H9 (cell line): ENCODE results near the gene PPM1J. TPM values are rescaled to one million over a fixed set of nuclear protein-coding genes. Genes with fewer than 3 reads are reported as not detected.

ENCODE experiments used
- DNase-seq: peaks from one replicate; pipeline ENCODE4 v3.0.0-alpha.2; 2017
- H2AFZ ChIP-seq: one replicate; pipeline ENCODE4 v1.6.1; 2013; ENCODE audit warnings: mild to moderate bottlenecking, low read length, control low read depth, moderate library complexity
- H2AK5ac ChIP-seq: 2 replicates; pipeline ENCODE4 v1.6.1; 2013; ENCODE audit warnings: low read length, control low read depth, mixed read lengths; ENCODE audit not compliant: insufficient read length
- H2BK120ac ChIP-seq: one replicate; pipeline ENCODE4 v1.6.1; 2013; ENCODE audit warnings: low read depth, mild to moderate bottlenecking, low read length, control low read depth, inconsistent platforms; ENCODE audit not compliant: poor library complexity, severe bottlenecking
- H2BK12ac ChIP-seq: 2 replicates; pipeline ENCODE4 v1.6.1; 2013; ENCODE audit warnings: low read length, control low read depth, mixed read lengths, low read depth; ENCODE audit not compliant: insufficient read length
- H2BK15ac ChIP-seq: 2 replicates; pipeline ENCODE4 v1.6.1; 2013; ENCODE audit warnings: low read depth, low read length, control low read depth
- H2BK20ac ChIP-seq: one replicate; pipeline ENCODE4 v1.6.1; 2013; ENCODE audit warnings: low read depth, mild to moderate bottlenecking, low read length, control low read depth, inconsistent platforms; ENCODE audit not compliant: poor library complexity, severe bottlenecking
- H2BK5ac ChIP-seq: 2 replicates; pipeline ENCODE4 v1.6.1; 2013; ENCODE audit warnings: low read length, control low read depth, mixed read lengths; ENCODE audit not compliant: insufficient read length
- H3K14ac ChIP-seq: 2 replicates; pipeline ENCODE4 v1.6.1; 2013; ENCODE audit warnings: low read length, control low read depth; ENCODE audit not compliant: insufficient read depth
- H3K18ac ChIP-seq: 2 replicates; pipeline ENCODE4 v1.6.1; 2013; ENCODE audit warnings: low read depth, mild to moderate bottlenecking, mixed read lengths, low read length, control low read depth; ENCODE audit not compliant: insufficient read length
- H3K23ac ChIP-seq: 2 replicates; pipeline ENCODE4 v1.6.1; 2013; ENCODE audit warnings: low read length, control low read depth, mixed read lengths, low read depth; ENCODE audit not compliant: insufficient read length
- H3K23me2 ChIP-seq: 2 replicates; pipeline ENCODE4 v1.6.1; 2013; ENCODE audit warnings: low read depth, mild to moderate bottlenecking, mixed read lengths, low read length, control low read depth; ENCODE audit not compliant: insufficient read length, poor library complexity, severe bottlenecking
- H3K27ac ChIP-seq: 2 replicates; pipeline ENCODE4 v1.5.1; 2013; ENCODE audit warnings: low read length, control low read depth, mixed read lengths, low read depth; ENCODE audit not compliant: insufficient read length
- H3K27me3 ChIP-seq: 2 replicates; pipeline ENCODE4 v1.6.1; 2013; ENCODE audit warnings: low read length, control low read depth, inconsistent platforms; ENCODE audit not compliant: insufficient read depth
- H3K4ac ChIP-seq: 2 replicates; pipeline ENCODE4 v1.6.1; 2013; ENCODE audit warnings: low read depth, mild to moderate bottlenecking, control low read depth, inconsistent platforms, low read length, moderate library complexity
- H3K4me1 ChIP-seq: 2 replicates; pipeline ENCODE4 v1.6.1; 2013; ENCODE audit warnings: low read length, control low read depth, inconsistent platforms; ENCODE audit not compliant: insufficient read depth
- H3K4me2 ChIP-seq: 2 replicates; pipeline ENCODE4 v1.6.1; 2013; ENCODE audit warnings: low read length, control low read depth, mixed read lengths; ENCODE audit not compliant: insufficient read length, insufficient read depth
- H3K56ac ChIP-seq: 2 replicates; pipeline ENCODE4 v1.6.1; 2013; ENCODE audit warnings: low read depth, mild to moderate bottlenecking, mixed read lengths, low read length, control low read depth; ENCODE audit not compliant: insufficient read length
- H3K79me1 ChIP-seq: 2 replicates; pipeline ENCODE4 v1.6.1; 2013; ENCODE audit warnings: low read depth, mild to moderate bottlenecking, moderate library complexity, low read length, control low read depth, inconsistent platforms; ENCODE audit not compliant: insufficient read depth, poor library complexity, severe bottlenecking
- H3K79me2 ChIP-seq: 2 replicates; pipeline ENCODE4 v1.6.1; 2013; ENCODE audit warnings: low read length, control low read depth, inconsistent platforms; ENCODE audit not compliant: insufficient read depth
- H3K9ac ChIP-seq: 2 replicates; pipeline ENCODE4 v1.6.1; 2013; ENCODE audit warnings: low read length, control low read depth, mixed read lengths; ENCODE audit not compliant: insufficient read length; ENCODE audit errors: extremely low read depth
- H3K9me3 ChIP-seq: one replicate; pipeline ENCODE4 v1.6.1; 2013; ENCODE audit warnings: low read depth, low read length, inconsistent platforms; ENCODE audit not compliant: control insufficient read depth
- H3T11ph ChIP-seq: one replicate; pipeline ENCODE4 v1.6.1; 2013; ENCODE audit warnings: mild to moderate bottlenecking, low read length, control low read depth, inconsistent platforms
- H4K20me1 ChIP-seq: one replicate; pipeline ENCODE4 v1.6.1; 2013; ENCODE audit not compliant: control insufficient read depth, insufficient read length, insufficient read depth
- H4K5ac ChIP-seq: 2 replicates; pipeline ENCODE4 v1.6.1; 2013; ENCODE audit warnings: low read depth, mild to moderate bottlenecking, mixed read lengths, low read length, control low read depth; ENCODE audit not compliant: insufficient read length
- H4K8ac ChIP-seq: replicated peaks from 2 replicates; pipeline ENCODE4 v1.6.1; 2013; ENCODE audit warnings: low read length, control low read depth, mixed read lengths, low read depth; ENCODE audit not compliant: insufficient read length
- H4K91ac ChIP-seq: 2 replicates; pipeline ENCODE4 v1.6.1; 2013; ENCODE audit warnings: low read depth, mild to moderate bottlenecking, moderate library complexity, mixed read lengths, low read length, control low read depth; ENCODE audit not compliant: insufficient read length
- H3K27ac Mint-ChIP-seq, 3 experiments: 2 replicates in 2 of 3; 3 replicates in 1 of 3; pipeline ENCODE4 v1.8.0; 2020 to 2021; ENCODE audit warnings: mixed read lengths in 3 of 3, mild to moderate bottlenecking in 1 of 3, moderate library complexity in 1 of 3
- H3K27me3 Mint-ChIP-seq: 2 replicates; pipeline ENCODE4 v1.8.0; 2021; ENCODE audit warnings: low read depth, mild to moderate bottlenecking, moderate library complexity, mixed read lengths
- H3K36me3 Mint-ChIP-seq, 3 experiments: 2 replicates in 2 of 3; 3 replicates in 1 of 3; pipeline ENCODE4 v1.8.0; 2020 to 2021; ENCODE audit warnings: low read depth in 3 of 3, mixed read lengths in 3 of 3; ENCODE audit not compliant: insufficient read depth in 1 of 3
- H3K4me1 Mint-ChIP-seq, 2 experiments: 2 replicates each; pipeline ENCODE4 v1.8.0; 2020; ENCODE audit warnings: mixed read lengths in 2 of 2
- H3K4me3 Mint-ChIP-seq, 2 experiments: 2 replicates in 1 of 2; 3 replicates in 1 of 2; pipeline ENCODE4 v1.8.0; 2020 to 2021; ENCODE audit warnings: mild to moderate bottlenecking in 2 of 2, mixed read lengths in 2 of 2, moderate library complexity in 1 of 2
- H3K9me3 Mint-ChIP-seq, 2 experiments: 2 replicates in 1 of 2; 3 replicates in 1 of 2; pipeline ENCODE4 v1.8.0; 2020; ENCODE audit warnings: mild to moderate bottlenecking in 2 of 2, mixed read lengths in 2 of 2, moderate library complexity in 1 of 2
- CTCF ChIP-seq: fragments of 200-600 bp; sonication (generic); conservative IDR thresholded peaks from 3 replicates; pipeline ENCODE4 v1.8.0; 2021; ENCODE audit warnings: antibody characterized with exemption, mild to moderate bottlenecking
- WGBS: extraction: QIAGEN DNeasy Blood & Tissue Kit; methylation state at CpG from one replicate; pipeline ENCODE4 v1.1.7; 2013; ENCODE audit warnings: missing lambda C conversion rate, low lambda C conversion rate, mixed read lengths; ENCODE audit not compliant: insufficient read length; ENCODE audit errors: extremely low coverage; 5-methylcytosine and 5-hydroxymethylcytosine counted together
- total RNA-seq: library from RNA; stranded (reverse); gene quantifications from 2 replicates; pipeline ENCODE4 v1.2.1, GENCODE V29; 2021

Gene PPM1J
- total RNA-seq, 1 experiment from 2014 or later: 12.7 TPM

- TF ChIP-seq CTCF: no peak
- Histone ChIP-seq H2BK20ac (no peak overlapping the region), H3K23ac (no peak overlapping the region), H4K8ac (no peak overlapping the region), H3K23me2 (no peaks in the 10 kb centered on the region), H3K79me2 (no peaks in the 10 kb centered on the region), H4K91ac (no peak overlapping the region), H4K20me1 (no peaks in the 10 kb centered on the region), H3K27me3 (no peaks in the 10 kb centered on the region), H3T11ph (no peak overlapping the region), H2BK12ac (no peak overlapping the region), H3K9ac (no peak overlapping the region), H2AFZ (no peak overlapping the region), H3K56ac (no peak overlapping the region), H3K9me3 (no peaks in the 10 kb centered on the region), H3K4me1 (no peaks in the 10 kb centered on the region; the same call in 1 of the 2 replicates), H2BK120ac (no peak overlapping the region), H4K5ac (no peak overlapping the region), H3K79me1 (no peaks in the 10 kb centered on the region), H3K4me2 (no peak overlapping the region), H3K14ac (no peak overlapping the region), H2BK5ac (no peak overlapping the region), H3K4ac (no peak overlapping the region), H2AK5ac (no peak overlapping the region), H2BK15ac (no peak overlapping the region), H3K27ac (no peak overlapping the region), H3K18ac (no peak overlapping the region)
- H3K4me1 Mint-ChIP-seq: peaks cover 10 to 12% of the 10 kb centered on the region in 2 experiments
- H3K4me3 Mint-ChIP-seq: no peak overlapping the region
- H3K9me3 Mint-ChIP-seq: peaks cover 0 to 4% of the 10 kb centered on the region in 2 experiments; a peak in 3 of 5 replicates
- peaks cover 0 to 9% (median 0%) of the 10 kb centered on the region in 3 experiments; a peak in 2 of 7 replicates for H3K36me3 Mint-ChIP-seq
- no CpG with 5 or more reads among the region's 1 CpG for WGBS
- no peak overlapping the region for H3K27ac Mint-ChIP-seq
- peaks cover 4% of the 10 kb centered on the region for H3K27me3 Mint-ChIP-seq
- no peak for DNase-seq
Observed at GRCh38 chr1:112754116-112754628, 39.0 kb upstream of the PPM1J start.
